ELR (cell line): ENCODE data around the gene SLC16A11.
"Not testable (repeated sequence)": the region's sequence is repeated elsewhere in the genome, so short reads cannot be mapped to it uniquely, and the experiment has no call there.

Experiments
- DNase-seq: peaks from one replicate; pipeline ENCODE4 v3.0.0-alpha.2; 2015; ENCODE audit warnings: low read depth

Gene SLC16A11

DNA sequence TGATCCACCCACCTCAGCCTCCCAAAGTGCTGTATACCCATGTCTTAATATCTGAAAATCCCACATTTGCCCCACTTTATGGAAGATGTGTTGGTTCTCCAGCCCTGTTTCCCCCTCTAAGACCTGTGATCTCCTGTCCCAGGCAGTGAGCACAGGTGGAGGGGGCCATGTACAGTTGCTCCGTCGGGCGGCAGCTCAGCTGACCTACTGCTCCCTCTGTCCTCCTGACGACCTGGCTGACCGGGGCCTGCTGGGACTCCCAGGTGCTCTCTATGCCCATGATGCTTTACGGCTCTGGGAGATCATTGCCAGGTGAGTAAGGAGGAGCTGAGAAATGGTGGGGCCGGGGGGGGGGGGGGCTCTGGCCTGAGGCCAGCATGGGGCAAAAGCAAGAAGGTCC is 38.2 kb downstream of the SLC16A11 start:
- no peak for DNase-seq

DNA sequence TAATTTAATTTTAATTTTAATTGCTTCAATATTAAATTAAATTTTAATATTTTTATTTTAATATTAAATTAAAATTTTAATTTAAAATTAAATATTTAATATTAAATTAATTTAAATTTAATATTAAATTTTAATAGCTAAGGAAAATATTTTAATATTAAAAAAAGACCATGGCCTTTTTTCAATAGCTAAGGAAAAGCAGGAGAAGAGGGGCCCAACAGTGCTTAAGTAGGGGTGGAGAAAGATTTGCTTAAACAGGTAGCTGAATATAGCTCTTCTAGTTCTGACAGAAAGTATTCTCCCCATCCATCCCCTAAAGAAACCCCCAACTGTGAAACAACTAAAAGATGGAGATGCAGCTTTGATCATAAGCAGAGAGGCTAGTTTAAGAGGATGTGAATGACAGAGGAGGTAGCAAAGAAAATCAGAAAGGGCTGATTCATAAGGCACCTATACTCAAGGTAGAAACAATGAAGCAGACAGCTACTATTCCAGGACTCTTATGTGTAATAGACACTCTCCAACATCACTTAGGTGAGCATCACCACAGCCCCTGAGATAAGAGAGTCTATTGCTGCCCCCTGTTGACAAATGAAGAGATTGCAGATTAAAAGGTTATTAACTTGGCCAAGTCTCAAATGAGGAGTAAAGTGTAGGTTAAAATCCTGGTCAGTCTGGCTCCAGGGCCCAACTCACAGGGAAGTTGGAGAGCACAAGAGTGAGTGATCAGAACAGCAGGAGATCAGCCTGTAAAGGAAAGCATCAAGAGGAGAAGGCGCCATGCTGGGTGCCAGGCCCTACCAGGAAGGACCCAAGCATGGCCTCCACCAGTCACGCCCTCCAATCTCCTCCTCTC is 39.3 kb downstream of the SLC16A11 start:
- DNase-seq = peak; percentile 78

DNA sequence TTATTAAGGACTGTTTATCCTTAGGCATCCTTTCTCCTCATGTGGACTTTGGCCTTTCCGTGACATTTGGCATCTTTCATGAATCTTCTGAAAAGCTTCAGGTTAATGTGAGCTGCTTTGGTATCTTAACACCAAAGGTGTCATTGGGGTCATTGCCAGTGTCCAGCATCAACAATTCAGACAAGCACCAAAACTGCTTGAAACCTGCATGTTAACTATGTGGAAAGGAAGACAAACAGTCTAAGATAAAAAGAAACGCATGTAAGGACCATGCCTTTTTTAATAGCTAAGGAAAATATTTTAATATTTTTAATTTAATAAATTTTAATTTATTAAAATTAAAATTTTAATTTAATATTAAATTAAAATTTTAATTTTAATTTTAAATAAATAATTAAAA is 40.1 kb downstream of the SLC16A11 start:
- no peak for DNase-seq

DNA sequence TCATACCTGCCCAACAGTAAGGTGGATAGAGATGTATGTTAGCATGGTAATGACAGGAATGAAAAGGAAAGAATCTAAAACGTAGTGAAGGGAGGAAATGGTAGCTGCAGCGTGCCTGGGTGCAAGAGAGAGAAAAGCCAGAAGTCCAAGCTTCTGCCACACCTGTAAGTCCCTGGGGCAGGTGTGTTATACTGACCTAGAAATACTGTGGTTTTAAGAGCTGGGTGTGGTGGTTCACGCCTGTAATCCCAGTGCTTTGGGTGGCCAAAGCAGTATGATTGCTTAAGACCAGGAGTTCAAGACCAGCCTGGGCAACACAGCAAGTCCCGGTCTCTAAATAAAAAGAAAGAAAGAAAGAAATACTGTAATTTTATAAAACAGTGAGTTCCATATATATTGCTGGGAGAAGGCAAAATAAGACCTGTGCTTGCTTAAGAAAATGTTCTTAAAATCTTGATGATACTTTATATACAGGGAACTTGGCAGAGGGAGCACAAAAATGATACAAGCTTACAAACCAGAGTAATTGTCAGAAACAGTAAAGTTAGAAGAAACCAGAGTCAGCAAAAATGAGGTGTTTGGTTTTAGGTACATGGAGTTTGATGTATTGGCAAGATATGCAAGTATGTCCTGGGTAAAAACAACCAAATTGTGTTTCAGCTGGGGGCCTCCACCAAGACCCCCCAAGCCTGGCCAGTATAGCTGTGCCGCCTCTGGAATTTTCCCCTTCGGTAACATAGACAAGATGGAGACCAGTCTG is 41.4 kb downstream of the SLC16A11 start:
- no peak for DNase-seq

DNA sequence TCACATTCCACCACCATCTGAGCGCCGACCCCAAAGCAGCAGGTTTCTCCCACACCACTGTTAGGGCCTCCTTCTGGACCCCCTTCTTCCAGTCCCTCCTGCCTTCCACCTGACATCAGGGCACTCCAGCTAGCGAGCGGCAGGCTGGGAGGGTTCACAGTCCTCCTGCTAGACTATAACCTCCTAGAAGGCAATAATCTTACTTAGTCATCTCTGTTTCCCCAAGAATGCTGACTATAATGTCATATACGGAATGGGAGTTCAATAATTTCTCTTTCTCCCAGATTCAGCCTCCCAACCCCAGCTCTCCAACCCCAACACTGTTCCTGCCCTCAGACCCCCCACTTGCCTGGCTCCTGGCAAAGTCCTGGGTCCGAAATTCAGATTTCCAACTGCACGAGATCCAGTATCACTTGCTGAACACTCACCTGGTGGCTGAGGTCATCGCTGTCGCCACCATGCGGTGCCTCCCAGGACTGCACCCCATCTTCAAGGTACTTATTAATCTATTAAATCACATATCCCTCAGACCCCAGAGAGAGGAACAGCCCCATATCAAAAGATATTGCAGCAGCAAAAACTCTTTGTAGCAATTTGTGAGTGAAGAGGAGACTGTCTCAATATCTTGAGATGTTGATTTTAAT is 42.5 kb downstream of the SLC16A11 start:
- peak; percentile 42 for DNase-seq

DNA sequence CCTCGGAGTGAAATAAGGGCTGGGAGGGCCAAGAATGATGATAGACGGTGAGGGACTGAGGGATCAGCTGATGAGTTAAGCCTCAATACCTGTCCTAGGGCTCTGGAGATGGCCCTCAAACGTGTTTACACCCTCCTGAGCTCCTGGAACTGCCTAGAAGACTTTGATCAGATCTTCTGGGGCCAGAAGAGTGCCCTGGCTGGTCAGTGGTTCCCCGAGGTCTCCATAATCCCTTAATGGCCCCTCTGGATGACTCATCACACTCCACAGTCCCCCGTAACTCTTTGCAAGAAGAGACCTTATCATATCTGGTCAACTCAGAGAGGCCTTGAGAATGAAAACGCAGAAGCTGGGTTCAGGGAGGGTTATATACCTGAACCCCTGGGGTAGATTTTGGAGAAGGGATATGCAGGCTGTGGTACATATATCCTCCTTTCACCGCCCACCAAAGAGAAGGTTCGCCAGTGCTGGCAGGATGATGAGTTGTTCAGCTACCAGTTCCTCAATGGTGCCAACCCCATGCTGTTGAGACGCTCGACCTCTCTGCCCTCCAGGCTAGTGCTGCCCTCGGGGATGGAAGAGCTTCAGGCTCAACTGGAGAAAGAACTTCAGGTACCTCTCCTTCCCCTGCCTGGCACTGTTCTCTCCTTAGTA is 44.9 kb downstream of the SLC16A11 start:
- DNase-seq = no peak

DNA sequence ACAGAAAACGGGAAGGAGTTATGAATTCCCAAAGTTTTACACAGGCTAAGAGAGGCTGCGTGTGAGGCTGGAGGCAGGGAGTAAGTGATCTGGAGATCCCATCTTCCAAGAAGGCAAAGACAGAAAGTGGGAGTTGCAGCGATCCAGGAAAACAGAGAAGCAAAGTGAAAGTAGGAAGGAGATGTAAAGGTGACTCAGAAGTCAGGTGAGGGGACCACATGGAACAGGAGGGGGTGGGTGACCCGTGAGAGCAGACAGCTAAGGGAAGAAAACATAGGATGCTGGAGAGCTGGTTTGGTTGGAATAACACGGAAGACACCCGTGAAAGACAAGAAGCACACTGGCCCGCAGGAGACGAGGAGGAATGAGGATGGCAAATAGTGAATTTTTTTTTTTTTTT is 46.7 kb downstream of the SLC16A11 start:
- DNase-seq = no peak

DNA sequence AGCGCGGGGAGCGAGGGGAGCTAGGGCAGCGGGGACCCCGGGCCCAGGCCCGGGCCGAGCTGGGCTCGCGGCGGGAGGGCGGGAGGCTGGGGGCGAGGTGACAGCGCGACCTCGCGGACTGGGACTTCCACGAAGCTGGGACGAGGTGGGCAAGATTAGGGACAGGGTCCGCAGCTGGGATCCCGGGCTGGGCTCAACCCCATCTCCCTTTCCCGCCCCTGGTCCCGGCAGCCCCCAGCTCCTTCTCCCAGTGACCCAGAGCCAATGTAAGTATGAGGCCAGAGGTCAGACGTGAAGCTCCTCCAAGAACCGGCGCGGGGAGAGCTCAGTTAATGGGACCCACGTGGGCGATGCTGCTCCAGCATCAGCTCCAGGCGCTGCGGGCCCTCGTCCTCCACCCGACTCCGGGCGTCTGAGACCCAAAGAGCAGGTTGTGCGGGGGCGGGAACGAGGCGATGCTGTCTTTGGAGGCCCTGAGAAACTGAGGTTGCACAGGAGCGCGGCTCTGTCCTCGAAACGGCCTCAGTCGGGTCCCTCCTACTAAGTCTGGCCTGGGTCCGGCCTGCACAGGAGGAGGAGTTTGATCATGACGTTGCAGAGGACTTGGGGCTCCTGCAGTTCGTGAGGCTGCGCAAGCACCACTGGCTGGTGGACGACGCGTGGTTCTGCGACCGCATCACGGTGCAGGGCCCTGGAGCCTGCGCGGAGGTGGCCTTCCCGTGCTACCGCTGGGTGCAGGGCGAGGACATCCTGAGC is 47.5 kb downstream of the SLC16A11 start:
- no peak for DNase-seq

DNA sequence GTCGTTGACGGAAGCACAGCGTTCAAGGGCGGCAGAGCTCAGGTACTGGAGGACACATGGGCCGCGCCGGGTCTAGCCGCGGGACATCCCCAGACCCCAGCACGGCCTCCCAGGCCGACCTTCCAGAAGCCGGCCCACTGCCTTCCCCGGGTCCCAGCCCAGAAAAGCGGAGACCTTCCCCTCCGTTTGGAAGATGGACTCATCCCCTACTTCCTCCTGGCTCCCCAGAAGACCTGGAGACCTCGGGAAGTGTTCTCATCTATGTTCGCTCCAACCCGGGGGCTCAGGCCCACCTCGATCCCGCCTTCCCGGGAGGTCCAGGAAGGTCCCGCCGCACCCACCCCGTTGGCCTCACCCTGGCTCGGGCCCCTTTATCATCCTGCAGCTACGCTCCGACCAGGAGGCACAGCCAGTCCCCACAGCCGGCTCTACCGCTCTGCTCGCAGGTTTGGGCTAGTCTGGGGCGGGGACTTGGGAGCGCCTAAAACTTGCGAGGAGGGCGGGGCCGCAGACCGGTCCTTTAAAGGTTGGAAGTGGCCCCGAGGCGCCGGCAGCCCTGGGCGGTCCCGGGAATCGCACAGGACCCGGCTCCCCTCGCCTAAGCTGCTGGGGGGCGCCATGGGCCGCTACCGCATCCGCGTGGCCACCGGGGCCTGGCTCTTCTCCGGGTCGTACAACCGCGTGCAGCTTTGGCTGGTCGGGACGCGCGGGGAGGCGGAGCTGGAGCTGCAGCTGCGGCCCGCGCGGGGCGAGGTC is 48.2 kb downstream of the SLC16A11 start, which contains the start of gene ALOX12:
ALOX12 (plus strand) TSS at position 550 of the 756 bp plus-strand sequence; CDS start at position 619, 69 bp downstream.
- DNase-seq = no peak

DNA sequence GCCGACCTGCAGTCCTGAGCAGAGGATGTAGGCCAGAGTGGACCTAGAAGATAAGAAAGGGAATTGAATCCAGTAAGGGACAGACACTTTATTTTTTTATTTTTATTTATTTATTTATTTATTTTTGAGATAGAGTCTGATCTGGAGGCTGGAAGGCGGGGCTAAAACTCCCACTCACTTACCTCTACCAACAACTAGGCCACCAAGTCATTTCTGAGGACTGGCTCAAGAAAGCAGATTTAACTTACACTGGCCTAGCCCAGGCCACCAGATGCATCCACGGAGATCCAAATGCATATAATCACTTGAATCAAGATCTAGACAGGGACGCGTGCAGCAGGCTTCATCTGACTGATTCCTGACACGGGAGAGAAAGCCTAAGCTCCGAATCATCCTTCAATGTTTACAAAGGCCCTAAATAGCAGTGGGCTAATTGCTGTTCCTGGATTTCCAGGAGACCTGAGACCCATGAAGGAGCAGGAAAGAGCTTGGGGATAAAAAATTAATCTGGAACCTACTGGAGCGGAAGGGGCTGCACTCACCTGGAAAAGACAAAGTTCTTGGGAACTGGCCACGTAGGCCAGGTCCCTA is 49.1 kb downstream of the SLC16A11 start:
- peak; percentile 21 for DNase-seq

DNA sequence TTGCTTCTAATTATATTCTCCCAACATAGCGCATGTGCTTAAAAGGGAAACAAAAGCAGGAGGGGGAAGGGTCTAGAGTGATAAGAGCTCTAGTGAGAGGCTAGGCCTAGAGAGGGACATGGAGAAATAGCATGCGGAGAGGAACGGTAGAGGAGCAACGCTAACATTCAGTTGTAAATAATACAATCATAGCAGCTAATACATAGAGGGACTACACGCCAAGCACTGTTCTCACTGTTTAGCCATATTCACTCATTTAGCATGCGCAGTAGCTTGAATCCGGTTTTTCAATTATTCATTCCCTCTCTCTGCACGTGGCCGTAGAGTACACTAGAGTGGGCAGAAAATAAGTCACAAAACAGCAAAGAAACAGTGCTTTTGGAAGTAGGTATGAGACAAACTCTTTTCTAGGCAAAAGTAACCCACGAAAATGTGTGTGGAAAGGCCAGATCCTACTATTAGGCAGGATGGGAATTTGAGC is 49.7 kb downstream of the SLC16A11 start:
- no peak for DNase-seq

DNA sequence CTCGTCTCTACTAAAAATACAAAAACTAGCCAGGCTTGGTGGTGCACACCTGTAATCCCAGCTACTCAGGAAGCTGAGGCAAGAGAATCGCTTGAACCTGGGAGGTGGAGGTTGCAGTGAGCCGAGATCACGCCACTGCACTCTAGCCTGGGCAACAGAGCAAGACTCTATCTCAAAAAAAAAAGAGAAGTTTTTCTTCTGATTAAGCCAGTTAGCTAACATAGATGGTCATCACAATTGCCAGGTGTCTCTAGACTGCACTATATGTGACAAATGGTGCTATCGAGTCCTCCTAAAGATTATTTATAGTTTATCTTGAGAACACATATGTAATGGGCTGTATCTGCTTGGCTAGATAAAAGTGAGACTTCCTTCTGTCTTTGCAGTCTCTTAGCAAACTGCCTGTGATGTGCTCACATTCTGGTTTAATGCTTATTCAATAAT is 50.3 kb downstream of the SLC16A11 start:
- DNase-seq = not testable (repeated sequence)
